Stimulated activated CD4-positive, alpha-beta T cell treated with anti-CD3 and anti-CD28 coated beads, TNF-alpha, amount 100 ng/mL, for 1 hour (primary cell): ENCODE data around the gene MAGI1.

ENCODE experiments used
- DNase-seq, 3 donors: peaks; one replicate each; pipeline ENCODE4 v3.0.0-alpha.2; 2020; ENCODE audit warnings: low read depth in 3 of 3, low spot score in 1 of 3

Gene MAGI1

GRCh38 chr3:65672871-65673815, 365.6 kb downstream of the MAGI1 start:
- no peak for DNase-seq

GRCh38 chr3:65672061-65672460, 366.7 kb downstream of the MAGI1 start:
- no peak for DNase-seq

- DNase-seq = no peak
Measured at GRCh38 chr3:65671004-65671403, 367.7 kb downstream of the MAGI1 start.

- no peak for DNase-seq
Measured at GRCh38 chr3:65669163-65669875, 369.4 kb downstream of the MAGI1 start.

- no peak for DNase-seq
Measured at GRCh38 chr3:65667963-65668362, 370.8 kb downstream of the MAGI1 start.

- DNase-seq = no peak
Measured at GRCh38 chr3:65666448-65667091, 372.1 kb downstream of the MAGI1 start.

GRCh38 chr3:65665915-65666314, 372.8 kb downstream of the MAGI1 start:
- DNase-seq = no peak

GRCh38 chr3:65664931-65665330, 373.8 kb downstream of the MAGI1 start:
- no peak for DNase-seq

- no peak for DNase-seq
Measured at GRCh38 chr3:65664446-65664845, 374.3 kb downstream of the MAGI1 start.

- DNase-seq = no peak
Measured at GRCh38 chr3:65662095-65662494, 376.6 kb downstream of the MAGI1 start.

- no peak for DNase-seq
Measured at GRCh38 chr3:65660000-65660598, 378.6 kb downstream of the MAGI1 start.

- DNase-seq = no peak
Measured at GRCh38 chr3:65659396-65659795, 379.3 kb downstream of the MAGI1 start.

GRCh38 chr3:65658401-65658800, 380.3 kb downstream of the MAGI1 start:
- DNase-seq = no peak

GRCh38 chr3:65655061-65655460, 383.7 kb downstream of the MAGI1 start:
- no peak for DNase-seq

- DNase-seq = no peak
Measured at GRCh38 chr3:65653731-65654130, 385.0 kb downstream of the MAGI1 start.

- no peak for DNase-seq
Measured at GRCh38 chr3:65650247-65650646, 388.5 kb downstream of the MAGI1 start.

GRCh38 chr3:65647369-65647768, 391.3 kb downstream of the MAGI1 start:
- DNase-seq = no peak

GRCh38 chr3:65642883-65643282, 395.8 kb downstream of the MAGI1 start:
- DNase-seq = no peak

- DNase-seq = no peak
Measured at GRCh38 chr3:65641777-65642176, 396.9 kb downstream of the MAGI1 start.

- DNase-seq = no peak
Measured at GRCh38 chr3:65641045-65641444, 397.7 kb downstream of the MAGI1 start.

GRCh38 chr3:65639444-65639843, 399.3 kb downstream of the MAGI1 start:
- no peak for DNase-seq
